Mucosa of rectum (tissue), 2 donors: ENCODE results near the gene FBXL4.

Experiments
- H3K27ac ChIP-seq, 2 donors: one replicate each; pipeline ENCODE4 v1.7.0; 2013; ENCODE audit warnings: inconsistent platforms in 2 of 2, low read depth in 2 of 2, low read length in 2 of 2
- H3K27me3 ChIP-seq, 2 donors: one replicate each; pipeline ENCODE4 v1.7.0; 2013; ENCODE audit warnings: low read length in 2 of 2; ENCODE audit not compliant: control insufficient read depth in 2 of 2, insufficient read depth in 2 of 2
- H3K36me3 ChIP-seq, 2 donors: one replicate each; pipeline ENCODE4 v1.7.0; 2013; ENCODE audit warnings: low read length in 2 of 2; ENCODE audit not compliant: control insufficient read depth in 2 of 2, insufficient read depth in 2 of 2
- H3K4me1 ChIP-seq, 2 donors: one replicate each; pipeline ENCODE4 v1.7.0; 2013; ENCODE audit warnings: low read length in 2 of 2, mild to moderate bottlenecking in 1 of 2; ENCODE audit not compliant: control insufficient read depth in 2 of 2, insufficient read depth in 2 of 2
- H3K4me3 ChIP-seq, 2 donors: one replicate each; pipeline ENCODE4 v1.7.0; 2013; ENCODE audit warnings: low read length in 2 of 2
- H3K9ac ChIP-seq, 2 donors: one replicate each; pipeline ENCODE4 v1.7.0; 2013; ENCODE audit warnings: low read length in 2 of 2, low read depth in 1 of 2, mild to moderate bottlenecking in 1 of 2
- H3K9me3 ChIP-seq, 2 donors: one replicate each; pipeline ENCODE4 v1.7.0; 2013; ENCODE audit warnings: low read length in 2 of 2; ENCODE audit not compliant: control insufficient read depth in 2 of 2
- donor health status: healthy.
- donor health status: Normal muscosa, but diverticular disease.

The FBXL4 gene

GRCh38 chr6:98834060-98835031 is 113.4 kb downstream of the FBXL4 start, which contains the start of gene POU3F2:
TSS of gene POU3F2 (plus strand) at chr6:98834574. CDS start at chr6:98834874, 300 bp downstream.
- H3K9ac ChIP-seq = no peak within 1 kb of the TSS
- peaks cover 66 to 81% of the 10 kb centered on the region in 2 donors for H3K27me3 ChIP-seq
- peaks cover 17 to 21% of the 10 kb centered on the region in 2 donors for H3K4me1 ChIP-seq

GRCh38 chr6:98833307-98834059 is 114.3 kb downstream of the FBXL4 start:
- no peaks in the 10 kb centered on the region for H3K9me3 ChIP-seq
- H3K36me3 ChIP-seq = no peaks in the 10 kb centered on the region
- H3K27me3 ChIP-seq = peaks cover 65 to 80% of the 10 kb centered on the region in 2 donors
- peaks cover 17 to 21% of the 10 kb centered on the region in 2 donors for H3K4me1 ChIP-seq
- peak overlapping the region; percentile 50 to 65 for H3K4me3 ChIP-seq
- H3K27ac ChIP-seq = no peak overlapping the region
- H3K9ac ChIP-seq = no peak overlapping the region

More at GRCh38 chr6:98834060-98835031, 113.4 kb downstream of the FBXL4 start, which contains the start of gene POU3F2:
- Histone ChIP-seq H3K27ac (no peak within 1 kb of the TSS), H3K4me3 (peak within 1 kb of the TSS; percentile 50 to 65), H3K36me3 (no peaks in the 10 kb centered on the region), H3K9me3 (no peaks in the 10 kb centered on the region)

DNA sequence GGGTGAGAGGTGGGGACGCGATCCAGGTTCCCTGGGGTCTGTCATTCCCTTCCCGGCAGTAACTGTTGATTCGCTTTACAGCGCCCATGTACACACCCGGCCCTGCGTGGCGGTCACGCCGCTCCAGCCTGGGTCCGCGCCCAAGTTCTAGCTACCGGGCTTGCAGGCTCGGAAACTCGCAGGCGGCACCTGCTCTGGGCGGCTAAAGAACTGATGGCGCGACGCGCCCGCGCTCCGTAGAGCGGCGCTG is 114.8 kb downstream of the FBXL4 start:
- no peaks in the 10 kb centered on the region for H3K9me3 ChIP-seq
- H3K4me3 ChIP-seq = peak overlapping the region; percentile 50 to 65
- peaks cover 68 to 80% of the 10 kb centered on the region in 2 donors for H3K27me3 ChIP-seq
- H3K36me3 ChIP-seq = no peaks in the 10 kb centered on the region
- H3K9ac ChIP-seq = no peak overlapping the region
- H3K4me1 ChIP-seq = peaks cover 17 to 21% of the 10 kb centered on the region in 2 donors
- no peak overlapping the region for H3K27ac ChIP-seq

DNA sequence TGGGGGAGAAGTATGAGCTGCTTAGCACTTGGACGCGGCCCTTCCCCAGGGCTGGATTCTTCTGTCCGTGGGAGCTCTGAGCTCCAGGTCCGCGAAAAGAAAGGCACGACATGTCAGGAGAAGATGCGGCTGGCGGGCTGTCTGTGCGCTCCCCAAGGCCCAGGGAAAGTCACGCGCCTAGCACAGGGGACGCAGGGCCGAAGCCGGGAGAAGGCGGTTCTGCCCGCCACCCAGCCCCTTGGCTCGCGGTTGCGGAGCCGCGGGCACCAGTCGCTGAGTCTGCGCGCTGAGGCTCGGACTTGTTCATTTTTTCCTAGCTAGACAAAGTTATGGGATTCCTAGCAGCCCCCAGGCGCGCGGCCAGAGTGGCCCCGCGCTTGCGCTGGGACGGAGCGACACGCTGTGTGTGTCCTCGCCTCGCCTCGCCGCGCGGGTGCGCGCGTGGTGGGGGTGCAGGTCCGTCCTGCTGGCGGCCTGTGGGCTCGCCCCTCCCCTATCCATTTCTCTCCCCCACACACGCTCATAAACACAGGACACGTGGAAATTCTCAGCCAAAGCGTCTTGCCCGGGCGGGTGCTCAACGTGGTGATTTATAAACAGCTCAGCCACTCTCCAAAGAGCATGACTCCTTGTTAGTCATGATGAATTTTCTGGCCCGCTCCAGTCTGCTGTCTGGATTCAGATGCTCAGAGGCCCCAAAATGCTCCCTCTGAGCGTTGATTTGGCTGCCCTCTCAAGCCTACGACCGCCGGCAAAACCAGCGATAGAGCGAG is 115.3 kb downstream of the FBXL4 start:
- Histone ChIP-seq H3K36me3 (no peaks in the 10 kb centered on the region), H3K27ac (no peak overlapping the region), H3K9me3 (no peaks in the 10 kb centered on the region), H3K27me3 (peaks cover 68 to 80% of the 10 kb centered on the region in 2 donors), H3K4me1 (peaks cover 17 to 21% of the 10 kb centered on the region in 2 donors), H3K9ac (no peak overlapping the region), H3K4me3 (peak overlapping the region; percentile 50 to 65)

- Histone ChIP-seq H3K27ac (no peak overlapping the region), H3K27me3 (peaks cover 68 to 79% of the 10 kb centered on the region in 2 donors), H3K36me3 (no peaks in the 10 kb centered on the region), H3K4me1 (peaks cover 17 to 21% of the 10 kb centered on the region in 2 donors), H3K4me3 (no peak overlapping the region), H3K9me3 (no peaks in the 10 kb centered on the region), H3K9ac (no peak overlapping the region)
These were observed 115.8 kb downstream of the FBXL4 start for GRCh38 chr6:98831959-98832283.

DNA sequence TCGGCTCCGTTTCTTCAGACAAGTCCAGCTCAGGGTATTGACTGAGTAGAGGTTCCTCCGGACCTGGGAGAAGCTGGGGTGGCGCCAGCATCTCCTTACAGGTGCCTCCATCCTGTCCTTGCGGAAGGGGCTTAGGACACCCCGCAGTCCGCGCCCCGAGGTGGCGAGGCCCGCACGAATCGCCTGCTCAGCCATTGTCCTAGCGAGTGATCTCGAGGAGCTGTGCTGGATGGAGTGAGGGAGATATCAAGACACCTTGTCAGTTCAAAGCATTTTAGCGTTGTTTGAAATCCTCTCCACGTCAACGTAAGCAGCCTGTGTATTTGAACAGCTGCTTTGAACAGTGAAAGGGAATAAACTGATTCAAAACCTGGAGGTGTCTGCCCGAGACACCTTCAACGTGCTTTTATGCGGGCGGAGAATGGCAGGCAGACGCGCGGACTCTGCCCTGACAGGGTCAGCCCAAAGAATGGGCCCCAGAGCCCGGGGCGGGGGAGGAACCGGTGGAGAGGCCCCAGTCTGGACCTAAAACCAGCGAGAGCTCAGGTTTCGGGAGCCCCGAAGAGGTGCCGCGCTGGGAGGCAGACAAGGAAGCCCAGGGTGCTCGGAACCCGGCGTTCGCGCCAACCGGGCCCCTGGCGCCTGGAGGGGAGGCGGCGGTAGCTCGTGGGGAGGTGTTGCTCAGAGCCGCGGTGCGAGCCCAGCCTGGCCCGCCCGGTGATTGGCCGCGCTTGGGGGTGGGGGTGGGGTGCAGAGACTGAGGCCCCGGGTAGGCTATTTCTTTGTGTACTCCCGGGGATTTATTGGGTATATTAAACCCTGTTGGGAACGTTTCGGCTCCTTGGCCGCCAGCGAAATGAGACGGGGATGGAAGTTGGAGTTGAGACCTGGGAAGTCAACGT is 116.4 kb downstream of the FBXL4 start:
- Histone ChIP-seq H3K4me3 (no peak overlapping the region), H3K4me1 (peaks cover 17 to 21% of the 10 kb centered on the region in 2 donors), H3K9me3 (no peaks in the 10 kb centered on the region), H3K27me3 (peaks cover 68 to 79% of the 10 kb centered on the region in 2 donors), H3K36me3 (no peaks in the 10 kb centered on the region), H3K27ac (no peak overlapping the region), H3K9ac (no peak overlapping the region)

DNA sequence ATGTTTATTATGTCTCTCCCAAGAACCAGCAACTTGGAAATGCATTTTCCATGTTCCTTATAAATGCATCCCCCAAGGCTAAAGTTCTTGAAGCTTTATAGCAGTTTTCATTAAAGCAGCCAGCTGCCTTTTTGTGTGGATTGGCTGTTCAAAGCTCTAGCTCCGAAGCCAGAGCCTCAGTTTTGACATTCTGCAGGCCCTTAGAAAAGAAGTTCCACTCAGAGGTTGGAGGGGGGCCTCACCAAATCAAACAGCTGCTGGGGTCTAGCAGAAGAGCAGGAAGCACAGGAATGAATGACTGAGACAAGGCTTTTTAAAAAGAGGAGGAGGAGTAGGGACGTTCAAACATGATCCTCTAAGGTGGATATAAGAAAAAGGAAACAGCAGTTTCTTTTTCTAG is 117.6 kb downstream of the FBXL4 start:
- Histone ChIP-seq H3K27ac (no peak overlapping the region), H3K4me1 (peaks cover 17 to 20% of the 10 kb centered on the region in 2 donors), H3K4me3 (no peak overlapping the region), H3K9ac (no peak overlapping the region), H3K36me3 (no peaks in the 10 kb centered on the region), H3K27me3 (peaks cover 68 to 82% of the 10 kb centered on the region in 2 donors), H3K9me3 (no peaks in the 10 kb centered on the region)

DNA sequence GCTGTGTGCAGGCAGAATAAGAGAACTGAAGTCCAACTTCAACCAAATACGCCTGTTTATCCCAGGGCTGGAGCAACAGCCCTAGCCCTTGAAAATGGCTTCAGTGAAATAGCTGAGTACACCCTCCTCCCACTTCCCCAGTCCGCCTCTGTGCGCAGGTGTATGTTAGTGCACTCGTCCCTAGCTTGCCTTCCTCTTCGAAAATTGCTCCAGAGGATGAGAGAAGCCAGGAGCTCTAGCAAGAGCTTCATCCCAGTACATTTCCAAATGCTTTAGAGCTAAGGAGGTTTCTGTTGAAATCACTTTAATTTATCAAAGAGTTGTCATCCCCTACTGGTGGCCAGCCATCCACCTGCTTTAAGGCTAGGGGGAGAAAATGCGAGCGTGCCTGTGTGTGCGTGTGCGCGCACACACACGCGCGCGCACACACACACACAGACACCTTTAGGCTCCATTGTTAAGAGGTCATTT is 118.8 kb downstream of the FBXL4 start:
- peaks cover 75 to 81% of the 10 kb centered on the region in 2 donors for H3K27me3 ChIP-seq
- no peaks in the 10 kb centered on the region for H3K9me3 ChIP-seq
- H3K9ac ChIP-seq = no peak overlapping the region

GRCh38 chr6:98828211-98828788 is 119.4 kb downstream of the FBXL4 start:
- no peak overlapping the region for H3K9ac ChIP-seq
- H3K36me3 ChIP-seq = no peaks in the 10 kb centered on the region
- H3K4me3 ChIP-seq = no peak overlapping the region
- peaks cover 10 to 18% of the 10 kb centered on the region in 2 donors for H3K4me1 ChIP-seq
- no peaks in the 10 kb centered on the region for H3K9me3 ChIP-seq
- peaks cover 78 to 82% of the 10 kb centered on the region in 2 donors for H3K27me3 ChIP-seq
- H3K27ac ChIP-seq = no peak overlapping the region

More for the DNA sequence above, 118.8 kb downstream of the FBXL4 start:
- no peak overlapping the region for H3K27ac ChIP-seq
- H3K4me3 ChIP-seq = no peak overlapping the region
- H3K36me3 ChIP-seq = no peaks in the 10 kb centered on the region
- peaks cover 15 to 19% of the 10 kb centered on the region in 2 donors for H3K4me1 ChIP-seq
